Endothelial cell of umbilical vein (primary cell): ENCODE measurements around the gene GTF2H4.

Experiments used
- EZH2 ChIP-seq: IDR thresholded peaks from 2 replicates; pipeline ENCODE4 v1.6.1; 2012; ENCODE audit warnings: borderline replicate concordance, low read depth, mild to moderate bottlenecking, moderate library complexity, low read length, inconsistent platforms; ENCODE audit not compliant: severe bottlenecking
- FOS ChIP-seq: IDR thresholded peaks from 2 replicates; pipeline ENCODE4 v1.6.1; 2011; ENCODE audit warnings: mild to moderate bottlenecking, low read length, moderate library complexity, borderline replicate concordance; ENCODE audit not compliant: insufficient read depth
- GATA2 ChIP-seq: IDR thresholded peaks from 2 replicates; pipeline ENCODE4 v1.7.0; 2011; ENCODE audit warnings: low read depth, mild to moderate bottlenecking, moderate library complexity, mixed read lengths, low read length; ENCODE audit not compliant: insufficient read length, insufficient read depth
- MYC ChIP-seq: IDR thresholded peaks from one replicate; pipeline ENCODE4 v1.6.1; 2011; ENCODE audit warnings: mild to moderate bottlenecking, low read depth, low read length
- POLR2A ChIP-seq: IDR thresholded peaks from 2 replicates; pipeline ENCODE4 v1.6.1; 2012; ENCODE audit warnings: low read depth, mild to moderate bottlenecking, control low read depth, low read length
- POLR2AphosphoS5 ChIP-seq: IDR thresholded peaks from 2 replicates; pipeline ENCODE4 v1.6.1; 2012; ENCODE audit warnings: low read depth, mild to moderate bottlenecking, control low read depth, low read length, moderate library complexity; ENCODE audit not compliant: insufficient read depth
- TF ChIP-seq, protein P1 (sequence below), 2 donors: IDR thresholded peaks; 1 replicate in 1 of 2; 2 replicates in 1 of 2; pipeline ENCODE4 v1.5.1; 2011; ENCODE audit warnings: low read length in 2 of 2, mild to moderate bottlenecking in 2 of 2, moderate library complexity in 2 of 2, control low read depth in 1 of 2, inconsistent platforms in 1 of 2, low read depth in 1 of 2; ENCODE audit not compliant: insufficient read depth in 1 of 2; ENCODE audit errors: extremely low read depth in 1 of 2

DNA sequence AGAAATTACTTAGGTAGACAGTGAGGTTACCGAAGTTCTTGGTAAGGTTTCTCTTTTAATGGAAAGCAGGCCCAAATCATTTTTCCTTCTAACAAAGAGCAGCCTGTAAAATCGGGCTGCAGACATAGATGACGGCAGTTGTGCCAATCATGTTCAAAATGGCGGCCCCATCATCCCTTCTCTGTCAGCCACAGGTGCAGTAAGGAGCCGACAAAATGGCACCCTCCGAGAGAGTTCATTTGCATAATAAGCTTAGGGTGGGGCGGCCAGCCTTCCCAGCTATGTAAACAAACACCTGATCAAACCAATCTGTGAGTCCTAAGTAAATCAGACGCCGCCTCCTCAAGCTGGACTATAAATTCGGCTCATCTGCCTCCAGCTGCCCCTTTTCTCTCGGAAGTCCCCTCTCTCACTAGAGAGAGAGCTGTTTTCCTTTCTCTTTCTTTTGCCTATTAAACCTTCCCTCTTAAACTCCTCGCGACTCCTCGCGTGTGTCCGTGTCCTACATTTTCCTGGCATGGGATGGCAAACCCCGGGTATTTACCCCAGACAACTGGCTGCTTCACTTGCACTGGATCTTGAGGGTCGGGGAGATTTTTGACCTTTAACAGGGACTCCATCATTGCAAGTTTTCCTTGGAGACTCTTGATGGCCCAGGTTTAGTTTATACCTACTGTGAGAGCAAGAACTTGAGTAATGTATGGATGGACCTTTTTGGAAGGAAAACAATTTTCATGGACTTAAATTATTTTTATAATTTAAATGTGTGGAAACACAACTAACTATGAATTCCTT is 32.6 kb upstream of the GTF2H4 start:
- TF ChIP-seq, protein P1, sequence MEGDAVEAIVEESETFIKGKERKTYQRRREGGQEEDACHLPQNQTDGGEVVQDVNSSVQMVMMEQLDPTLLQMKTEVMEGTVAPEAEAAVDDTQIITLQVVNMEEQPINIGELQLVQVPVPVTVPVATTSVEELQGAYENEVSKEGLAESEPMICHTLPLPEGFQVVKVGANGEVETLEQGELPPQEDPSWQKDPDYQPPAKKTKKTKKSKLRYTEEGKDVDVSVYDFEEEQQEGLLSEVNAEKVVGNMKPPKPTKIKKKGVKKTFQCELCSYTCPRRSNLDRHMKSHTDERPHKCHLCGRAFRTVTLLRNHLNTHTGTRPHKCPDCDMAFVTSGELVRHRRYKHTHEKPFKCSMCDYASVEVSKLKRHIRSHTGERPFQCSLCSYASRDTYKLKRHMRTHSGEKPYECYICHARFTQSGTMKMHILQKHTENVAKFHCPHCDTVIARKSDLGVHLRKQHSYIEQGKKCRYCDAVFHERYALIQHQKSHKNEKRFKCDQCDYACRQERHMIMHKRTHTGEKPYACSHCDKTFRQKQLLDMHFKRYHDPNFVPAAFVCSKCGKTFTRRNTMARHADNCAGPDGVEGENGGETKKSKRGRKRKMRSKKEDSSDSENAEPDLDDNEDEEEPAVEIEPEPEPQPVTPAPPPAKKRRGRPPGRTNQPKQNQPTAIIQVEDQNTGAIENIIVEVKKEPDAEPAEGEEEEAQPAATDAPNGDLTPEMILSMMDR (IDR thresholded peaks at IDR 0.05; ENCODE audit: extremely low read depth in 1 of 2, insufficient read depth in 1 of 2, low read depth in 1 of 2, low read length in 2 of 2) = no peak
- TF ChIP-seq POLR2AphosphoS5 (no peak), MYC (no peak), POLR2A (no peak), FOS (no peak), EZH2 (no peak), GATA2 (no peak)
